GM18873 (cell line): Measurements from ENCODE around the gene IL36B.

Experiments used
- ATAC-seq: cut with Tn5 transposase; IDR thresholded peaks from one replicate; pipeline ENCODE4 v1.9.1; 2021; ENCODE audit warnings: mild to moderate bottlenecking, moderate library complexity, moderate number of reproducible peaks; ENCODE audit not compliant: unreplicated experiment, low FRiP score

IL36B gene

GRCh38 chr2:113012436-113013335 lies 40.0 kb downstream of the IL36B start:
- no peak for ATAC-seq

GRCh38 chr2:113011108-113011507 lies 41.6 kb downstream of the IL36B start:
- ATAC-seq, result no peak

- no peak for ATAC-seq
These were observed 42.6 kb downstream of the IL36B start for GRCh38 chr2:113010088-113010487.

GRCh38 chr2:113009622-113010021 lies 43.0 kb downstream of the IL36B start:
- no peak for ATAC-seq

GRCh38 chr2:113007250-113007649 lies 45.4 kb downstream of the IL36B start:
- ATAC-seq, result no peak

- no peak for ATAC-seq
These were observed 47.6 kb downstream of the IL36B start, which contains the start of gene IL36A for GRCh38 chr2:113005030-113005509. TSS of gene IL36A (plus strand) at chr2:113005459. CDS start at chr2:113005872, 413 bp downstream.

GRCh38 chr2:113002677-113003076 lies 50.0 kb downstream of the IL36B start:
- no peak for ATAC-seq

GRCh38 chr2:113000436-113000835 lies 52.2 kb downstream of the IL36B start:
- no peak for ATAC-seq

- no peak for ATAC-seq
These were observed 55.5 kb downstream of the IL36B start for GRCh38 chr2:112997151-112997550.

GRCh38 chr2:112996635-112997034 lies 56.0 kb downstream of the IL36B start:
- ATAC-seq, result no peak

- ATAC-seq, result no peak
These were observed 57.2 kb downstream of the IL36B start for GRCh38 chr2:112995346-112995920.

GRCh38 chr2:112994648-112995047 lies 58.0 kb downstream of the IL36B start:
- no peak for ATAC-seq

- ATAC-seq, result no peak
These were observed 58.8 kb downstream of the IL36B start for GRCh38 chr2:112993831-112994230.

- no peak for ATAC-seq
These were observed 63.1 kb downstream of the IL36B start for GRCh38 chr2:112989611-112990010.

- no peak for ATAC-seq
These were observed 67.6 kb downstream of the IL36B start for GRCh38 chr2:112985090-112985489.

GRCh38 chr2:112980537-112980936 lies 72.1 kb downstream of the IL36B start:
- no peak for ATAC-seq

- ATAC-seq, result no peak
These were observed 72.9 kb downstream of the IL36B start for GRCh38 chr2:112979731-112980130.

- ATAC-seq, result no peak
These were observed 75.1 kb downstream of the IL36B start, which contains the start of gene IL36G for GRCh38 chr2:112977559-112978056. TSS of gene IL36G (plus strand) at chr2:112978006. CDS start at chr2:112978639, 633 bp downstream.
